ENCODE measurements around the gene SH3PXD2A. TPM values are rescaled to one million over a fixed set of nuclear protein-coding genes. Genes with fewer than 3 reads are reported as not detected.

SH3PXD2A gene
- total and polyA plus RNA-seq, 9 of the 15 experiments (the other 6 are each of a cell fraction or from before 2014, with no cell fraction given) = 0.41 to 9.3 (median 2.5) TPM

- H3K27me3 ChIP-seq (ENCODE audit: control insufficient read depth in 2 of 2, insufficient read depth in 2 of 2, low read length in 2 of 2) = peaks cover 7 to 83% of the 10 kb centered on the region in 2 experiments; a peak in 4 of 5 replicates
- no peaks in the 10 kb centered on the region for H3K79me2 ChIP-seq (ENCODE audit: control insufficient read depth, insufficient read depth, low read length)
- H3K9me1 ChIP-seq (ENCODE audit: control insufficient read depth, insufficient read depth, low read length) = no peaks in the 10 kb centered on the region
- no peaks in the 10 kb centered on the region for H3K4me1 ChIP-seq (replicated peaks in 1 of 2; ENCODE audit: control insufficient read depth in 2 of 2, insufficient read depth in 2 of 2, low read length in 2 of 2)
- in situ Hi-C loops (cut with MboI) (no loop called here), intact Hi-C loops (cut with micrococcal nuclease) (no loop called here)
- ChIA-PET POLR2A (no interaction called here), CTCF (ENCODE audit: low intra/inter-chr PET ratio) (no interaction called here)
- H3K9ac ChIP-seq (ENCODE audit: insufficient read depth in 1 of 2, low read depth in 2 of 2, low read length in 2 of 2) = no peak overlapping the region
- ATAC-seq = no peak
- no peak overlapping the region for H3K4me3 ChIP-seq
- no peak overlapping the region for H3K27ac ChIP-seq (ENCODE audit: extremely low read depth, low read depth, low read length)
- no peaks in the 10 kb centered on the region for H4K20me1 ChIP-seq (replicated peaks; ENCODE audit: control insufficient read depth, insufficient read depth, low read length)
- H2AFZ ChIP-seq (ENCODE audit: low read depth, low read length) = no peak overlapping the region
- DNase-seq (ENCODE audit: extremely low read depth in 1 of 4, low spot score in 3 of 4) = no peak
- TF ChIP-seq ZNF717 (CRISPR knock-in tag; IDR thresholded peaks at IDR 0.05) = no peak
- TF ChIP-seq DEAF1 (CRISPR knock-in tag; IDR thresholded peaks at IDR 0.05) = no peak
- TF ChIP-seq ATF4 (CRISPR knock-in tag; IDR thresholded peaks at IDR 0.05) = no peak
- TF ChIP-seq ZNF780A (CRISPR knock-in tag; IDR thresholded peaks at IDR 0.05) = no peak
- TF ChIP-seq CREB5 (CRISPR knock-in tag; IDR thresholded peaks at IDR 0.05) = no peak
- TF ChIP-seq TAF9B (IDR thresholded peaks at IDR 0.05; ENCODE audit: partially characterized antibody) = no peak
- FAIRE-seq = no peak
- H3K9me3 ChIP-seq (replicated peaks; ENCODE audit: control insufficient read depth, insufficient read depth, low read depth, low read length) = no peaks in the 10 kb centered on the region
- no peaks in the 10 kb centered on the region for H3K36me3 ChIP-seq (ENCODE audit: control insufficient read depth, insufficient read depth, low read length)
- 0% methylated on average over 3 of the region's 5 CpGs for WGBS (ENCODE audit: insufficient coverage, low coverage, missing lambda C conversion rate)
- no TSS peak for BruUV-seq (replicated peaks)
- H3K4me2 ChIP-seq (ENCODE audit: insufficient read depth, low read length) = no peak overlapping the region
These were observed 114.8 kb downstream of the SH3PXD2A start for GRCh38 chr10:103740611-103741010.

Data from K562 (cell line).